Right forelimb (tissue), 1 donor: Measurements from ENCODE around the gene EXD3.

Experiments
- DNase-seq: peaks from one replicate; pipeline ENCODE4 v3.0.0-alpha.2; 2018

Gene EXD3

DNA sequence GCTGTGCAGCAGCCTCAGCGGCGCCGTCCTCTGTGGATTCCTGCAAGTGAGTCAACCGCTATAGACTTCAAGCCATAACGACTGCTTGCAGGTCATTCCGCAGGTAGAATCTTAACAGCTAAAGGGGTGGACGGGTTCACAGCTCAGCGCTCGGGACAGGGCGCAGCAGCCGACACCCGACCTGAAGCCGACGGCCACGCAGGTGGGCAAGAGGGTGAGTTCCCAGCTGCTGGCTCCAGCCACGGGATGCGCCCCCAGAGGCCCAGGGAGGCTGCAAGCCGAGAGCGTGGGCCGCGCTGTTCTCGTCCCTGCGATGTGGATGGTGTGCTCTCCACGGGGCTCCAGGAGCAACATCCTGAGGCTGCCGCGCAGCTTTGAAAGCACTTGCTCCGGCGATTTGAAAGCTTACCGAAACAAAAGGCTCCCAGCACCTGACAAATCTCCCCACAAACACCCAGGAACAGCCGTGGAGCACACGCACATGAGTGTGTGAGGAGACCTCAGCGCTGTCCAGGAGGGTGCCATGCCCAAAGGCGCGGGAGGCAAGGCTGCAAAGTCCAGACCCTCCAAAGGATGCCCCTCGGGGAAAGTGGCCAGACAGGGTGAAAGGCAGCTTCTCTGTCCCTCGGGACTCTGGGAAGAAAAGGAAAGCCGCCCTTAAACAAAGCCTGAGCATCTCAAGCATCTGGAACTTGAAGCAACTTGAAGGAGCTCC, 48.7 kb downstream of the EXD3 start:
- peak; percentile 19 for DNase-seq

DNA sequence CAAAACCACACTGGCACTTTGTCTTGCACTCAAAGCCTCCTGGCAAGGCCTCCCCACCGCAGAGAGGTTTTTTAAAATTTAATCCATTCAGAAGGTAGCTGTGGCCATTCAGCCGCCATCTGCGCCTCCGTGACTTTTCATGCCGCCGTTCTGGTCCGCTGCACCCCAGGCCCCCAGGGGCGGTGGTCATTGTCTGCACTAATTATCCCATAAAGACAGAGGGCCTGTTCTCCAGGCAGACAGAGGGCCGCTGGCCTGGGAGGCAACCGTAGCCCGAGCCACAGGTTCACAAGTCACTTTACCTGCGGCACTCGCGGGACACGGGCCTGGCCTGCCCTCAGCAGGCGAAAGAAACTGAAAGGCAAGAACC, 49.4 kb downstream of the EXD3 start:
- DNase-seq = peak; percentile 37

DNA sequence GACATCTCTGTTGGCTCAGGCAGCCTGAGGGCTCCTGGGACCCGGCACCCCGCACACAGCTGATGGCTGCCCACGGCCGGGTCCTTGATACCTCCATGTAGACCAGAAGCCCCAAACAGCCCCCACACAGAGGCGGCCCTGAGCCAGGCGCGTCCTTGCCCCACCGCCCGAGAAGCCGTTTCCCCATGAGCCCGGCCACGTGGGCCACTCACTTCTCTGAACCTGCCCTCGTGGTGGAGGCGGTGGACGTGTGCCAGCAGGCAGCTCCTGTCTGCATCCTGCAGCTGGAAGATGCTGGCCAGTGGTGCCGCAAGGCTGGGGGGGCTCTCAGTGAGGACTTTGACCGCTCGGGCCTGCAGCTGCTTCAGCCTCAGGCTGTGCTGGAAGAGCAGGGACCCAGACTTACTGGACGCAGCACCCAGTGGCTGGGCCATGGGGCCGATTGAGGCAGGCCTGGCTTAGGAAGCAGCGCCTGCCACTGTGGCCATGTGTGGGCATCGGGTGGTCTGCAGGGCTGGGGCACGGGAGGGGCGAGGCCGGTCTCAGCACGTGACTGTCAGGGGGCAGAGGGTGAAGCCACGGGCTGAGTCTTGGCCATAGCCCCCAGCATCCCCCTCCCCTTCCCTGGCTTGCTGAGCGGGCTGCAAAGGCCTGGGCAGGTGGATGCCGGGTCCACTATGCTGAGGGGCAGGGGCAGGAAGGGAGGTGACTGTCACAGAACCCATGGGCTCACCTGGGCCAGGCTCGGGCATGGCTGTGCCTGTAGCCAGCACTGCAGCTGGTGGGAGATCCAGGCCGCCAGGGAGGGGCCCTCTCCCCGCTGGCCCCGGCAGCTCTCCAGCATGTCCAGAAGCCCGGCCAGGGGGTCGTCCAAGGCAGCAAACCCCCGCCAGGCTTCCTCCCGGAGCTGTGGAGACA, 50.0 kb downstream of the EXD3 start:
- DNase-seq = peak; percentile 36

DNA sequence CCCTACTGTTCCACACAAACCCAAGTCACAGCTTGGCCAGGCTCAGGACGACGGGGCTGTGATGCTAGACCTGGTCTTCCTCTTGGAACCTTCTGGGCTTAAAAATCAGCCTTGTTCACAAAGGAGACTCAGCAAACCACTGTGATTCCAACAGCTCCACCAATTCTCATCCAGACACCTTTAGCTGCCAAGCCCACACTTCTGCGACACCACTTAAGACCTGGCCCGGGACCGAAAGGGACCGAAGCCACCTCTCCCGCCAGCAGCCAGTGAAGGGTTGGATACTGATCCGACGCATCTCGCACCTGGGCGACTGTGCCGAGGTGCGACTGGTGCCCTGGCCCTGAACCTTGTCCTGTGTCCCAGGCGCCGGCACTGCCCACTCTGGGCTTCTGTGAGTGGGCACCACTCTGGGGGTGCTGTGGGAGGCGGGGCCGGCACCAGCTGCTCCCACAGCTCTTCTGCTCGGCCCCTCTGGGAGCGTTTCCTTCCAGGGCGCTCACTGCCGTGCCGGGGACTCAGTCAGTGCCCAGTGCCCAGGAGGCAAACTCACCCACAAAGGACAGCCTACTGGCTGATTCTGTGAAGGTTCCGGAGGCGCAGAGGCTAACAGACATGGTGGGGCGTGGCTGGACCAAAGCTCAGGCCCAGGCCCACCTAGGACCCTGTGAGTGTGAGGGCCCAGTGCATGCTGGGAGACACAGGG, 50.9 kb downstream of the EXD3 start:
- DNase-seq = peak; percentile 34

DNA sequence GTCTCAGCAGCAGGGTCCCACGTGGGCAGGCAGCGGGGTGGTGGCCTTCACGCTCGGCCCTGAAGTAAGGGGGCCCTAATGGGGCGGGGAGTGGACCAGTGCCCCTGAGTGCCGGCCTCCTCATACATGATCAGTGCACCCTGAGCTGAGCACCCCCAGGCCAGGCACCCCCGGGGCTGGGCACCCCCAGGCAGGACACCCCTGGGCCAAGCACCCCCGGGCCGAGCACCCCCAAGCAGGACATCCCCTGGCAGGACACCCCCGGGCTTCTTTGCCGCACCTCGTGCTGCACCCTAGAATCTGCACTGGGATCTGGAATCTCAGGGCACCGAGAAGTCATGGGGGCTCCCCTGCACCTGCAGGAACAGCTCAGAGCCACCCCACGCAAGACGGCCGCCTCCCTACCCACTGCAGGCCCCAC, 51.4 kb downstream of the EXD3 start:
- peak; percentile 33 for DNase-seq

DNA sequence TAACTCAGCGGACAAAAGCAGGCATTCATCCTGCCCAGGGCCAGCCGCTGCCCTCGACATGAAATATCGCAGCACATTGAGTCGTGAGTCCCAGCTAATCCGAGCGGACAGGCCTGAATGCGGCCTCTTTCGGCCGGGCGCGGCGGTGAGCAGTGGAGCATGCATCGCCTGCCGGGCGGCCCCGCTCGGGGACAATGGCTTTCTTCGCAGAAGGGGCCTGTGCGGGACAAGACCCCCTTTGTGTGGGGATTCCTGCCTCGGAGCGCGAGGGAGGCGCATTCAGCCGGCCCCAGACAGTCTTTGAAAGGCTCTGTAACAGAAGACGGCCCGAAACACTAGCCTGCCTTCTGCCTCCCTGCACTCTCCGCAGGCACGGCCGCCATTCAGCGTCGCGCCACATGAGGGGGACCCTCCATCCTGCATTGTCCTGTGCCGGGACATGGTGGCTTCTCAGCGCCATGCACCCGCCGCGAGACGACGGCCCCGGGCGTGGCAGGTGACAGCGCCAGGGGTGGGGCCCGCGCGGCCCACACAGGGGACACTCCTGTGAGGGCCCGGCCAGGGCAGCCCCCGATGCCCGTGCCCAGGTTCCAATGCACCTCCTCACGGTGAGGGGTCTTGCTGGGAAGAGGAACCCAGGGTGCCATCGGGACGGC, 52.0 kb downstream of the EXD3 start:
- DNase-seq = peak; percentile 44

DNA sequence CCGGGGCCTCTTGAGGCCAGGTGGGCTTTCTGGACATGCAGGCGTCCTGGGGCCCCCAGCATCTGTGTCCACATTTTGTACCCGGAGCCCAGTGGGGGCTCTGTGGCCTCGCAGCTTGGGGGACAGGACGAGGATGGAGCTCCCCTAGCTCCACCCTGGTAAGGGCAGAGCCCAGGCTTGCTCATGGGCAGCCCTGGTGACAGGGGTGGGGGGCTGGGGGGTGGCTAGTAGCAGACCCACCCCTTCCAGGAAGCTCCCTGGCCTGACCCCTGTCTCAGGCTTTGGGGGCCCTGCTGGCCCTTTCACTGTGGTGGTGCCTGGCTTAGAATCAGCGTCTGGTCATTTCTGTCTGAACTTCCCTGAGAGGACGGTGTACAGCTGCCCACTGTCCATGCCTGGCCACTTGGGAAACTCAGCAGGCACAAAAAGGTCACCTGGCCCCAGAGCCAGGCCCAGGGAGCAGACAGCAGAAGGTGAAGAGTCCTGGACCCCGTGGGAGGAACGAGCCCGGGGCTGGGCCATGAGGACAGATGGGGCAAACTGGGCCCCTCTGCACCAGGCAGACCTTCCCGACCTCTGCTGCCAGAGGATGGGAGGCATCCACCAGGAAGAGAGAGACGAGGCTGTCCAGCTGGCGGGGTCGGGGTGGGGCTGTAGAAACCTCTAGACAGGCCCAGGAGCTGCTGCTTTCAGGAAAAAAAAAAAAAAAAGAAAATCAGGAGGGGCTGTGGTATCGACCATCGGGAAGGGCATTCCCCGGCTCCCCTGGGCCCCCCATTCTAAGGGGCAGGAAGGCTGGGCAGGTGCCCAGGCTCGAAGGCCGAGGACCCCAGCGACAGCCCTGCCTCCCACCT, 52.8 kb downstream of the EXD3 start:
- no peak for DNase-seq

DNA sequence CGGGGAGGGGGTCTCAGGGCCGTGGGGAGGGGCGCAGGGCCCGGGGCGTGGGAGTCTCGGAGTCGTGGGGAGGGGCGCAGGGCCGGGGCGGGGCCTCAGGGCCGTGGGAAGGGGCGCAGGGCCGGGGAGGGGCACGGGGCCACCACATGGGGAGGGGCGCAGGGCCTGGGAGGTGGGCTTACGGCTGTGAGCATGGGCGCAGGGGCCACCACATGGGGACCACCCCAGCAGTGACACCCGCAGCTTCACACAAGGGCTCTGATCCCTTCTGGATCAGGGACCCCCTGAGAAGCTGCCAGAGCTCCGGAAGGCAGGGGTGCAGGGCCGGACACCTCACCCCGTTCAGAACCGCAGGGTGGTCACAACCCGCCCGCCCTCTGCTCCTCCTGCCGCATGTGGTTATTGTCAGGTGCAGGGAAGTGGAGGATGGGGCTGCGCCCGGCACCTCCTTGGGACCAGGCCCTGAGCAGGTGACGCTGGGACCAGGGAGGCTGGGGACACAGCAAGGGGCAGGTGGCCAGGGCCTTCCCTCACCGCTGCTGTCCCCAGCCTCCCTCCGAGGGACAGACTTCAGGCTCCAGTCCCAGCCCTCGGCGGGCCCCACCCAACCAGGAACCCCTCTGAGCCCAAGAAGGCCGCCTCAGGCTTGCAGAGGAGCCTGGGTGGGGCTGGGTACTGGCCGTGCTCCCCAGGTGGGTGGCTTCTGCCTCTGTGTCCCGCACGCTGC, 53.7 kb downstream of the EXD3 start:
- no peak for DNase-seq

DNA sequence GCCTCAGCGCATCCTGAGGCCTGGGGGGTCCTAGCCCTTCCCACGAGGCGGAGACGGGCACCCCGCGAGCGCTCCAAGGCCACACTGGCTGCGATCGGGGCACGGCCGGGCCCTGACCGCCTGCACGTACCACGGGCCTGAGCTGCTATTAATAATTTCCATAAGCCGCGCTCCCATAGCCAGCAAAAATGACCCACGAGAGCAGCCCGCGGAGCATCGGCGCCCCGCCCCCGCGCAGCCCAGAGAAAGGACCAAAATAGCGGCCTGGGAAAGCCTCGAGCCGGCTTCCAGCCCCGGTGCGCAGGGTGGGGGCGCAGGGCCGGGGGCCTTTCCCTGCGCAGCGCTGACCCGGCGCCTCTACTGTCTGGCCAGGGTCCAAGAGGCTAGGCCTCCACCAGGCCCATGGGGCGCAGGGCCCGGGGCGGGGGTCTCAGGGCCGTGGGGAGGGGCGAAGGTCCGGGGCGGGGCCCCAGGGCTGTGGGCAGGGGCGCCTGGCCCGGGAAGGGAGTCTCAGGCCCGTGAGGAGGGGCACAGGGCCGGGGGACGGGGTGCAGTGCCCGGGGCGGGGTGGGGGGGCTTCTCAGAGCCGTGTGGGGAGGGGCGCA, 54.4 kb downstream of the EXD3 start:
- peak; percentile 41 for DNase-seq

DNA sequence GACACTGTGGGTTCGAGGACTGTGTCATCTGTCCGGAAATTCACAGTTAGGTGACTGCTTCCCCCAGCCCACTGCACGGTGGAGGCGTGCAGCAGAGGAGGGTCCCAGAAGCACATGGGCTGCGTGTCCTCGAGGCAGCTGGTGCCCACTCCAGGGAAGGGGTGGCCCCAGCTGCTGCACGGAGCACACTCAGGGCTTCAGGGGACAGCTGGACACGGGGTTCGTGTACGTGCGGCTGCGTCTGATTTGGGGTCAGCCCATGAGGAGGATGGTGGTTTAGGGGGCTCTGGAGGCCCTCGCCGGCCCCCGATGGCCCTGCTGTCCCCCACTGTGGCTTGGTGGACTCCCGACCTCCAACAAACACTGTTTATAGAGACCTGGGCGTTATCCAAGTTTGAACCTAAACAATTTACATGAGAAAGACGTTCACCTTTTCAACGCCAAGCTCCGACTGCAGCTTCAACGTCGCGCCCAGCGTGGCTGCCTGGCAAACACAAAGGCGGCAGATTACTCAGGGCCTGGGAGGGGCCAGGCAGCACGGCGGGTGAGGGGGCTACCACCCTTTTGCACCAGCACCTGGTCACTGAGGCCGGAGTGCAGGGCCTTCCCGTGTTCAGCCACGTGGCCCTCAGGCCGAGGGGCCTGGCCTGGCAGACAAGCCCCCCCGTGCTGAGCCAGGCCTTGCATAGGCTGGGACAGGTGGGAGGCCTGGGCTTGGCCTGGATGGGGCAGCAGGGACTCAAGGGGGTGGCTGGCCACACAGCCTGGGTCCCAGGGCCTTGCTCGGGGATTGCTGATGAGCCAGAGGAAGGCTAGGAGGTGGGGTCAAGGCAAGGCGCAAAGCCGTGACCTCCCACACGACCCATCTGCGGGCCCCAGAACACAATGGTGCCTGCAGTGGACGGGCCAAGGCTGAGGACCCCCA, 55.2 kb downstream of the EXD3 start:
- peak; percentile 38 for DNase-seq

DNA sequence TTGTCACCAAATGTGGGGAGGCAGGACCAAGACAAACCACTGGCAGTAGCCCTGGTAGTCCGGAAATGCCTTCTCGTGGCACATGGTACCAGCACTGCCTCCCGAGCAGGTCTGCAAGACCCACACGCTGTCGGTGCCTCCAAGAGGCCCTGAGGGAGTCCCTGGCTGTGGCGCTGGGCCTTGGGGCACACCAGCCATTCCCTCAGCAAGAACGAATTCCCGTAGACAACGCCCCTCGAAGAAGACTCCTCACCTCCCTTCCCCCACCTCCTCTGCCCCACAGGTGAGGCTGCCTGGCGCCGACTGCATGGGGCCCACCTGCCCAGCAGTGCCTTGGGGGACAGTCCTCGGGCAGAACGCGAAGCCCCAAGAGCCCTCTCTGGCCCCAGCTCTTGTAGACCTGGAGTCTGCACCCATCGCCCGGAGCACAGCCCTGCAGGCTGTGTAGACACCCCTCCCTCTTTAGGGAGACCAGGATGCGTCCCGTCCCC, 56.0 kb downstream of the EXD3 start:
- no peak for DNase-seq

DNA sequence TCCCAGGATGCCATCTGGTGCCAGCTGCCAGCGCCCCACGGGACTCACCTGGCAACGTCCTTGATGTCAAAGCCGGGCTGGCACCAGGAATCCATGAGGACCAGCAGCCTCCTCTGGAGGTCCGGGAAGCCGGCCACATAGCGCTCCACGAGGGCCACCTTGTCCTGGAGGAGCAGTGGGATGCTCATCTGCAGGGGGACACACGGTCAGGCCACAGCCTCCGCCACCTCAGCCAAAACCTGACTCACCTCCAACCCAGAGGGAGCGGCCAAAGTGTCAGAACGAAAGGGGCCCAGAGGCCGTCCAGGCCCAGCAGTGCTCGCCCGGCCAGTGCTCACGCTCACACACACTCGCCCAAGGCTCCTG, 56.5 kb downstream of the EXD3 start:
- no peak for DNase-seq

DNA sequence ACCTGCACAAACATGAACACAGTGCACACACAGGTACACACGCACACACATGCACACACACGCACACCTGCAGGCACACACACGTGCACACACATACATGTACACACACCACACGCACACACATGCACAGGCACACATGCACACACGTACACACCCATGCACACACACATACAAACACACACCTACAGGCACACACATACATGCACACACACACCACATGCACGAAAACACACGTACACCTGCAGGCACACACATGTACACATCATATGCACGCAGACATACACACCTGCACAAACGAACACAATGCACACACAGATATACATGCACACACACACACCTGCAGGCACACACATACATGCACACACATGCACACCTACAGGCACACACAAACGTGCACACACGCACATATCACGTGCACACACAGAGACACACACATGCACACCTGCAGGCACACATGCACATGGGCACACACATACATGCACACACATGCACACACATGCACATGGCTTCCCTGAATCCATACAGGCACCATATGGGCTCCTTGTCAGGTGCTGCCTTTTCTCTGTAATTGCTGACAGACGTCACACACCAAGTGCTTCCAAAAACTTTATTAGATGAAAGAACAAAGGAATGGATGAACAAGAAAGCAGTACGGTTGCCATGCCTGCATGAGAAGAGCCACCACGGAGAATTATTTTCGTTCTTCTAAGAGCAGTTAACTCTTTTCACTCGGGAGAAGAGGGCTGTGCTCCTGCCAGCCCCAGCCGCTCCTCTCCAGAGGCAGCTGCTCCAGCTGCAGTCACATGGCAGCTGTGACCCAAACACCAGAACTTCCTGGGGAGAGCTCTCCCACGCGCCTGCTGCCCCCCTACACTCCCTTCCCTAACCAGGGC, 57.2 kb downstream of the EXD3 start:
- DNase-seq = no peak

DNA sequence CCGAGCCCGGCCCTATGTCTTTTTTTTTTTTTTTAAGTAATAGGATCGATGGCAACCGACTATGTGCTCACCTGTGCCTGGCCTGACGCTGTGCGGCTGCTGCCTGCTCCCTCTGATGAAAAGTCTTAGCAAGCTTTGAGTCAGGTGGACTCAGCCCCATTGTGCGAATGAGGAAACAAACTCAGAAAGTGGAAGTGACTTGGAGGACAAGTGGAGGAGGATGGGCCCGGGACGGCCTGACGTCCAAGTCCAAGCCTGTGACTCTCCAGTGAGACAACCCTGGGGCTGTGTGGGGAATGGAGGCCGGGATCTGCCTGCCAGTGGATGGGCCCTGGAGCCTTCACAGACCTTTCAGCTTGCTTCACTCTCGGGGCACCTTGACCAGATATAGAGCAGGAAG, 57.9 kb downstream of the EXD3 start:
- DNase-seq = no peak

DNA sequence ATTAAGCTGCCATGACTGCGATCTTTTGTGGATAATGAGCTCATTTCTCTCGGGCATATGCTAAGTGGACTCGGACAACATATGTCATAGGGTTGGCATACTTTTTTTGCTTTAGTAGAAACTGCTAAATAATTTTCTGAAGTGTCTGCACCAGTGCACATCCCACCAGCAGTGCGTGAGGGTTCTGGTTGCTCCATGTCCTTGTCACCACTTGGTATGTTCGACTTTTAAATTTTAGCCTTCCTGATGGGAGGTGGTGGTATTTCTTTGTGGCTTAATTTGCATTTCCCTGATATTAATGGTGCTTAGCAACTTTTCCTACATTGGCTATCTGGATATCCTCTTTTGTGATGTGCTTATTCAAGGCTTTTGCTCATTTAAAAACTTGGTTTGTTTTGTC, 63.1 kb downstream of the EXD3 start:
- no peak for DNase-seq

DNA sequence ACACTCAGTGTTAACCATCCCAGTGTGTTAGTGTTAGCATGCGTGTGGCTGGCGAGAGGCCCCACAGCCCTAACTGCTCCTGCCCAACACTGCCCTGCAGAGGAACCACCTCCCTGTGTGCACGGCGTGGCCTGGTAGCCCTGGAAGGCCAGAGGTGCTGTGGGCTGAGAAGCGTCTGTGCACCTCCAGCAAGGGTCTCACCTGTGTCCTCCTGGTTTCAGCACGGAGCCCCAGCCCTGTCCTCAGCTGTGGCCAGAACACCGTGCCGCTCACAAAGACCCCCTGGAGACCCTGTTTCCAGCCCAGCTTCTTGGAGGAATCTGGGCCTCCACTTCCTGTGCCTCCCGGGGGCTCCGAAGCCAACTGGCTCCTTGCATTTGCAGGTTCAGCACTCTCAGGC, 64.8 kb downstream of the EXD3 start:
- DNase-seq = no peak

DNA sequence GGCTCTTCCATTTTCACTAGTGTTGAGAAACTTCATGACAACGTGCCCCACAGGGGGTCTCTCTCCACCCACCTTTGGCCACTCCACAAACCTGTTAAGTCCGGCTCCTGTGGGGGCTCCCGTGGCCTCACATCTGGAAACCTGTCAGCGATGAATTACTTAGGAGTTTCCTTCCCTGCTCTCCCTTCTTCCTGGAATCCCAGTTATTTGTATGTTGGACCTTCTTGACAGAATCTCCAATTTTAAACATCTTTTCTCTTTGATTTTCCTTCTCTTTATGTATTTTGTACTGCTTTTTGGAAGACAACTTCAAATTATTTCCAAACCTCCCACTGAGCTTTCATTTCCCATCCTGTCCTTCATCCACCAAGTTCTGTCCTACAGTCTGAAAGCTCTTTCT, 65.8 kb downstream of the EXD3 start:
- DNase-seq = no peak

DNA sequence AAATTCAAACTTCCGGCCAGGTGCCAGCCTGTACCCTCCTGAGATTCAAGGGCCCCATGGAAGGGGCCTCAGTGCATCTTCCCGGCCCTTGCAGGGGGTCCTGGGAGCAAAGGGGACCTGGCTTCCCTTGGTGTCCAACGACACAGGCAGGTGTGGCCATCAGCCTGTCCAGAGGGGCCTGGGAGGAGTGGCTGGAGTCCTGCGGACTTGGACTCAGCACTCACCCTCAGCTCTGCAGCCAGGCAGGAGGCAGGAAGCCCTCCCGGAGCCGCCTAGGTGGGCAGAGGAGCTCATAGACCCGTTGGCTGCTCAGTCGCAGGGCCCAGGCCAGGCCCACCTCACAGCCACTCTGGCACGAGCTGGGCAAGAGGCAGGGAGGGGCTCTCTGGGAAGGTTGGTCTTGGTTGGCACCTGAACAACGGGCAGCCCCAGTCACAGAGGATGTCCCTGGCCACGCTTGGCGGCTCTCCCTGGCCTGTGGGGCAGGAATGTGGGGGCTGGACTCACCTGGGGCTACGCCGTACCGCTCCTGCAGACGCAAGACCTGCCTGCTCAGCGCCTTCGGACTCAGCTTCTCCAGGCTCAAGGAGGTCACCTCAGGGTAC, 67.1 kb downstream of the EXD3 start:
- no peak for DNase-seq
